Activated CD4-positive, alpha-beta T cell treated with anti-CD3 and anti-CD28 coated beads, Interleukin-2, Interleukin-6, amounts not matched to agents 100 ng/mL and 50 ng/mL, durations not matched to agents 16 hours and 8 hours (primary cell): ENCODE measurements around the gene RASGEF1B.

Source experiments
- DNase-seq: peaks from one replicate; pipeline ENCODE4 v3.0.0-alpha.2; 2020

RASGEF1B gene

GRCh38 chr4:81460834-81461233, 10.9 kb downstream of the RASGEF1B start:
- no peak for DNase-seq

- DNase-seq = no peak
Observed at GRCh38 chr4:81460191-81460701, 11.5 kb downstream of the RASGEF1B start.

- DNase-seq = no peak
Observed at GRCh38 chr4:81459228-81459627, 12.5 kb downstream of the RASGEF1B start.

- DNase-seq = no peak
Observed at GRCh38 chr4:81457921-81458520, 13.7 kb downstream of the RASGEF1B start.

GRCh38 chr4:81457345-81457744, 14.4 kb downstream of the RASGEF1B start:
- no peak for DNase-seq

GRCh38 chr4:81455897-81456296, 15.8 kb downstream of the RASGEF1B start:
- no peak for DNase-seq

- DNase-seq = no peak
Observed at GRCh38 chr4:81454948-81455347, 16.8 kb downstream of the RASGEF1B start.

- peak; percentile 77 for DNase-seq
Observed at GRCh38 chr4:81454499-81454898, 17.2 kb downstream of the RASGEF1B start.

GRCh38 chr4:81453024-81453423, 18.7 kb downstream of the RASGEF1B start:
- no peak for DNase-seq

- no peak for DNase-seq
Observed at GRCh38 chr4:81452452-81453006, 19.2 kb downstream of the RASGEF1B start.

- no peak for DNase-seq
Observed at GRCh38 chr4:81449015-81449414, 22.7 kb downstream of the RASGEF1B start.

- DNase-seq = no peak
Observed at GRCh38 chr4:81447566-81448229, 24.0 kb downstream of the RASGEF1B start.

GRCh38 chr4:81446634-81447033, 25.1 kb downstream of the RASGEF1B start:
- DNase-seq = no peak

- DNase-seq = no peak
Observed at GRCh38 chr4:81445196-81445595, 26.5 kb downstream of the RASGEF1B start.

GRCh38 chr4:81442484-81443085, 29.1 kb downstream of the RASGEF1B start:
- no peak for DNase-seq

GRCh38 chr4:81440949-81441348, 30.8 kb downstream of the RASGEF1B start:
- DNase-seq = no peak

- DNase-seq = no peak
Observed at GRCh38 chr4:81436941-81437574, 34.6 kb downstream of the RASGEF1B start.

GRCh38 chr4:81436096-81436495, 35.6 kb downstream of the RASGEF1B start:
- no peak for DNase-seq

- DNase-seq = no peak
Observed at GRCh38 chr4:81432825-81433224, 38.9 kb downstream of the RASGEF1B start.

- DNase-seq = no peak
Observed at GRCh38 chr4:81431971-81432370, 39.7 kb downstream of the RASGEF1B start.

- no peak for DNase-seq
Observed at GRCh38 chr4:81429607-81430006, 42.1 kb downstream of the RASGEF1B start.

- no peak for DNase-seq
Observed at GRCh38 chr4:81429031-81429430, 42.7 kb downstream of the RASGEF1B start.

GRCh38 chr4:81428002-81428401, 43.7 kb downstream of the RASGEF1B start:
- no peak for DNase-seq
